Muscle of back (tissue), 13 donors: ENCODE data around the gene NAT8. TPM values are rescaled to one million over a fixed set of nuclear protein-coding genes. Genes with fewer than 3 reads are reported as not detected.
"Not testable (repeated sequence)": the region's sequence is repeated elsewhere in the genome, so short reads cannot be mapped to it uniquely, and the experiment has no call there.

Experiments
- DNase-seq, 3 donors: peaks; one replicate each; pipeline versions ENCODE4 v3.0.0 to v3.0.0-alpha.2; 2013
- long read RNA-seq, 9 donors: transcript quantifications; one replicate each; lab custom pipeline, GENCODE V29; 2026
- polyA plus RNA-seq, 10 donors: library from polyadenylated mRNA; unstranded; fragments of 120-200 nt; gene quantifications; one replicate each; pipeline ENCODE4 v1.2.1, GENCODE V29; 2013; ENCODE audit not compliant: insufficient read length in 10 of 10

Gene NAT8
- under 1 TPM in 5 of 10 donors, not detected in 5; 0.18 to 0.63 (median 0.29) TPM for polyA plus RNA-seq
- long read RNA-seq, donor 1: 0 reads
- long read RNA-seq, donor 2: 0 reads
- long read RNA-seq, donor 3: 0 reads
- long read RNA-seq, donor 4: 0 reads
- long read RNA-seq, donor 5: 0 reads
- long read RNA-seq, donor 6: 0 reads
- long read RNA-seq, donor 7: 0 reads
- long read RNA-seq, donor 8: 0 reads
- long read RNA-seq, donor 9: 0 reads

- DNase-seq: no peak
These were observed at the start of gene NAT8 for GRCh38 chr2:73642338-73643018. NAT8 (minus strand) TSS chr2:73642422; CDS start chr2:73641628, 794 bp downstream.

GRCh38 chr2:73690372-73691088 lies 48.3 kb upstream of the NAT8 start:
- DNase-seq: not testable (repeated sequence)

- not testable (repeated sequence) for DNase-seq
These were observed 46.3 kb upstream of the NAT8 start for GRCh38 chr2:73688494-73688893.

GRCh38 chr2:73685764-73686438 lies 43.7 kb upstream of the NAT8 start:
- no peak for DNase-seq

- DNase-seq: not testable (repeated sequence)
These were observed 42.7 kb upstream of the NAT8 start for GRCh38 chr2:73684905-73685304.

GRCh38 chr2:73684325-73684724 lies 42.1 kb upstream of the NAT8 start:
- not testable (repeated sequence) for DNase-seq

- DNase-seq: peak in 2 of 3 donors; percentile 15 to 22
These were observed 37.8 kb upstream of the NAT8 start for GRCh38 chr2:73679951-73680571.

GRCh38 chr2:73679237-73679636 lies 37.0 kb upstream of the NAT8 start:
- DNase-seq: not testable (repeated sequence)

GRCh38 chr2:73678008-73678407 lies 35.8 kb upstream of the NAT8 start:
- DNase-seq: not testable (repeated sequence)

GRCh38 chr2:73676211-73676610 lies 34.0 kb upstream of the NAT8 start:
- not testable (repeated sequence) for DNase-seq

- not testable (repeated sequence) for DNase-seq
These were observed 32.5 kb upstream of the NAT8 start for GRCh38 chr2:73674696-73675157.

- not testable (repeated sequence) for DNase-seq
These were observed 27.8 kb upstream of the NAT8 start for GRCh38 chr2:73669976-73670375.

- not testable (repeated sequence) for DNase-seq
These were observed 25.0 kb upstream of the NAT8 start for GRCh38 chr2:73667239-73667638.

- no peak for DNase-seq
These were observed 12.0 kb upstream of the NAT8 start for GRCh38 chr2:73654175-73654574.

GRCh38 chr2:73652348-73652747 lies 10.1 kb upstream of the NAT8 start:
- DNase-seq: no peak

GRCh38 chr2:73651591-73652230 lies 9.5 kb upstream of the NAT8 start:
- DNase-seq: no peak

- not testable (repeated sequence) for DNase-seq
These were observed 5.5 kb upstream of the NAT8 start for GRCh38 chr2:73647690-73648089.

- no peak for DNase-seq
These were observed 507 bp downstream of the NAT8 start for GRCh38 chr2:73641767-73642062.

GRCh38 chr2:73640946-73641766 lies 1.1 kb downstream of the NAT8 start:
- no peak for DNase-seq

- peak in 2 of 3 donors; percentile 17 to 39 for DNase-seq
These were observed 1.7 kb downstream of the NAT8 start for GRCh38 chr2:73640511-73640911.
